Effector memory CD4-positive, alpha-beta T cell (primary cell): ENCODE measurements around the gene PBXIP1.
A peak's percentile ranks its signal among the peaks of the same experiment; 100 is the strongest.
"Not testable (repeated sequence)": the region's sequence is repeated elsewhere in the genome, so short reads cannot be mapped to it uniquely, and the experiment has no call there.

Experiments
- DNase-seq, 3 donors: peaks; one replicate each; pipeline ENCODE4 v3.0.0-alpha.2; 2020
- H3K27ac ChIP-seq: 2 replicates; pipeline ENCODE4 v1.7.0; 2013; ENCODE audit warnings: mild to moderate bottlenecking, low read length, moderate library complexity; ENCODE audit not compliant: insufficient read depth, poor library complexity, severe bottlenecking
- H3K27me3 ChIP-seq: replicated peaks from 2 replicates; pipeline ENCODE4 v1.7.0; 2013; ENCODE audit warnings: mild to moderate bottlenecking, low read length; ENCODE audit not compliant: insufficient read depth, control insufficient read depth, poor library complexity, severe bottlenecking
- H3K36me3 ChIP-seq: 2 replicates; pipeline ENCODE4 v1.7.0; 2013; ENCODE audit warnings: mild to moderate bottlenecking, low read length, moderate library complexity; ENCODE audit not compliant: control insufficient read depth, insufficient read depth
- H3K4me1 ChIP-seq: 2 replicates; pipeline ENCODE4 v1.7.0; 2013; ENCODE audit warnings: low read length, mild to moderate bottlenecking; ENCODE audit not compliant: control insufficient read depth, insufficient read depth, poor library complexity, severe bottlenecking
- H3K4me3 ChIP-seq: 2 replicates; pipeline ENCODE4 v1.7.0; 2013; ENCODE audit warnings: low read length, low read depth, mild to moderate bottlenecking; ENCODE audit not compliant: insufficient read depth, poor library complexity, severe bottlenecking
- H3K9me3 ChIP-seq: 2 replicates; pipeline ENCODE4 v1.7.0; 2013; ENCODE audit warnings: mild to moderate bottlenecking, low read length, moderate library complexity; ENCODE audit not compliant: control insufficient read depth

The PBXIP1 gene

DNA sequence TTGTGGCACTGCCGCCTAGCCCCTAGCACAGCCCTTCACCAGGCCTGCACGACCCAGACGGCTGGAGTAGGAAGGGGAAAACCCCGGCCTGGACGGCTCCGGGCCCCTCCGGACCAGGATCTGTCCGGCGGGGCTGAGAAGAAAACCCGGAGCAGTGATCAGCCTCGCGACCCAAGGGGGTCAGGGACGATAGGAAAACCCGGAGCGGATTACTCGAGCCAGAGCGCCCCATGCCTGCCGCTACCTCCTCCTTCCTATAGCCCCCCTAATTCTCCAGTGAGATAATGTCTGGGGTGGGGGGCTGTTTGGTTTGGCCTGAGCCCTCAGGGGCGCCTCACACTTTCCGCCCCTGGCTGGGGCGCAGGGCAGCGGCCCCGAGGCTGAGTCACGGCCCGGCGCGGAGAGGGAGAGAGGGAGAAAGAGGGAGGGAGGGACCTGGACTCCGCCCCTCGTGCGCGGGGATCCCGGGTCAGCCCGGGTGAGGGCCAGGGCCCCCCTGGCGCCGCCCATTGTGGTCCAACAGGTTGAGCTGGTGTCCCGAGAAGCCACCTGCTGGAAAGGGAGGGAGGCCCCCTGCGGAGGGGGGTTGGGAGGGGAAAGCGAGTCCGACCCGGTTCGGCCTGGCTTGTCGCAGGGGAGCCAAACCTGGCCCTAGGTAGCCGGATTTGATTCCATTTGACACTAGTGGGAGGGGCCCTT is 45.0 kb upstream of the PBXIP1 start:
- peak overlapping the region; percentile 87 for H3K4me3 ChIP-seq
- no peaks in the 10 kb centered on the region for H3K36me3 ChIP-seq
- no peaks in the 10 kb centered on the region for H3K9me3 ChIP-seq
- H3K27ac ChIP-seq = peak overlapping the region; percentile 98
- peaks cover 43% of the 10 kb centered on the region for H3K4me1 ChIP-seq
- peak; percentile 81 to 82 (median 81) for DNase-seq
- no peaks in the 10 kb centered on the region for H3K27me3 ChIP-seq

DNA sequence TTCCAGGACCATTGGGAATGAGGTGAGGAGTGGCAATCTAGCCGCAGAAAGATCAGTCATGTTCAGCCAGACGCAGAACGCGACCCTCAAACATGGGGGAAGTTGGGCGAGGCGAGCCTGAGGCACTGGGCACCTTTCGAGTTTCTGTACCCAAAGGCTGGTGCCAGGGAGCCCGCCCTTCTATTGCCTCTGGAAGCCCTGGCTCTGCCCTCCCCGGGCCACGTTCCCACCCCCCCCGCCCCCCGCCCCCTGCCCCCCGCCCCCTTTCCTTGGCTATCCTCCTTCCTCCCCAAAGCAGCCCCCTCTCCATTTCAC is 44.5 kb upstream of the PBXIP1 start:
- no peaks in the 10 kb centered on the region for H3K36me3 ChIP-seq
- H3K27ac ChIP-seq = peak overlapping the region; percentile 98
- no peaks in the 10 kb centered on the region for H3K9me3 ChIP-seq
- H3K27me3 ChIP-seq = no peaks in the 10 kb centered on the region
- H3K4me3 ChIP-seq = peak overlapping the region; percentile 87
- DNase-seq = no peak
- H3K4me1 ChIP-seq = peaks cover 38% of the 10 kb centered on the region

- Histone ChIP-seq H3K4me3 (peak overlapping the region; percentile 53), H3K27ac (peak overlapping the region; percentile 98), H3K27me3 (no peaks in the 10 kb centered on the region), H3K36me3 (no peaks in the 10 kb centered on the region), H3K9me3 (no peaks in the 10 kb centered on the region), H3K4me1 (peaks cover 32% of the 10 kb centered on the region)
- peak; percentile 40 to 42 (median 42) for DNase-seq
These were observed 43.9 kb upstream of the PBXIP1 start for GRCh38 chr1:154999571-155000410.

GRCh38 chr1:154998818-154999570 is 43.1 kb upstream of the PBXIP1 start:
- no peaks in the 10 kb centered on the region for H3K36me3 ChIP-seq
- no peaks in the 10 kb centered on the region for H3K9me3 ChIP-seq
- H3K27me3 ChIP-seq = no peaks in the 10 kb centered on the region
- H3K4me1 ChIP-seq = peaks cover 24% of the 10 kb centered on the region
- peak overlapping the region; percentile 53 for H3K4me3 ChIP-seq
- H3K27ac ChIP-seq = peak overlapping the region; percentile 98
- peak; percentile 41 to 47 (median 44) for DNase-seq

DNA sequence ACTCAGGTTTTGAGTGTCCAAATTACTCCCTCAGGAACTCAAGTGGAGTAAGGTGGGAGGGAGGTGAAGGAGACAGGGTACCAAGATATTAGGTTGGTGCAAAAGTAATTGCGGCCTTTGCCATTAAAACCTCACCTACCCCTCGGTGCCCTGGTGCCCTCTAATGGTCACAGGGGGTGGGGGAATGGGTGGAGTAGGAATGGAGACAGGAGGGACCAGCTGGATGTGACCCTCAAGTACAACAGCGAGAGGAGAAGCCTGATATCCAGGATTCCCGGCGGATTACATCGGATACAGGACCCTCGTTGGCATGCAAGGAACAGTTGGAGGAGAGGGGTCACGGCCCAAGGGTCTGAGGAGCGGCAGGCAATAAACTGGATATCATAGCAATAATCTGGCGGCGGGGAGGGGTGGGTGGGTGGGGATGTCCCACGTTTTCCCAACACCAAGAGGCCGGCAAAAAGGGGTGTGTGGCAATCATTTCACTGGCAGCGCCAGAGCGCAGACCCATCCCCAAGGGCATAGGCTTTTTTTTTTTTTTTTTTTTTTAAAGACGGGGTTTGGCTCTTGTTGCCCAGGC is 42.4 kb upstream of the PBXIP1 start:
- no peaks in the 10 kb centered on the region for H3K36me3 ChIP-seq
- H3K27me3 ChIP-seq = no peaks in the 10 kb centered on the region
- H3K4me3 ChIP-seq = no peak overlapping the region
- no peak for DNase-seq
- no peaks in the 10 kb centered on the region for H3K9me3 ChIP-seq
- H3K4me1 ChIP-seq = peaks cover 18% of the 10 kb centered on the region
- no peak overlapping the region for H3K27ac ChIP-seq

- H3K4me3 ChIP-seq = no peak overlapping the region
- no peak overlapping the region for H3K27ac ChIP-seq
- H3K36me3 ChIP-seq = peaks cover 4% of the 10 kb centered on the region
- DNase-seq = no peak
- no peaks in the 10 kb centered on the region for H3K9me3 ChIP-seq
- peaks cover 20% of the 10 kb centered on the region for H3K4me1 ChIP-seq
- no peaks in the 10 kb centered on the region for H3K27me3 ChIP-seq
These were observed 41.2 kb upstream of the PBXIP1 start for GRCh38 chr1:154996966-154997701.

GRCh38 chr1:154995301-154995983 is 39.5 kb upstream of the PBXIP1 start:
- not testable (repeated sequence) for DNase-seq, H3K36me3 ChIP-seq, H3K4me3 ChIP-seq, H3K27me3 ChIP-seq, H3K27ac ChIP-seq, H3K9me3 ChIP-seq
- peaks cover 10% of the 10 kb centered on the region for H3K4me1 ChIP-seq

DNA sequence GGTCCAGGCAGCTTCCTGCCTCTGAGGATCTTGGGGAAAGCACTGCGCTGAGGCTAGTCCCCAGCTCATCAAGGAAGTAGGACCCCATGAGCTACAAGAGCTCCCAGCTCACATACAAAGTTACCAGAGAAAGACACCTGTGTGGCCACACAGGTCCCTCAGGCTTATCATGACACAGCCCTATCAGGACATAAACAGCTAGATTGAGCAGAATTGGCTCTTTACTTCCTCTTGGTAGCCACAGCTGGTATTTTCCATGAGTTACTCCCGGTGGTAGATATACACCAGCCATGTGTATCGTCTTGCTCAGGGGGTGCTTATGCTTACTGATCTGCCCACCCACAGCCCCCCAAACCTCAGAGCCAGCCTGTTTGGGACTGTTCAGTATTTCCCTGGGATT is 38.7 kb upstream of the PBXIP1 start:
- Histone ChIP-seq H3K4me3 (no peak overlapping the region), H3K27me3 (no peaks in the 10 kb centered on the region), H3K36me3 (peaks cover 16% of the 10 kb centered on the region), H3K27ac (no peak overlapping the region), H3K4me1 (peaks cover 10% of the 10 kb centered on the region), H3K9me3 (no peaks in the 10 kb centered on the region)
- no peak for DNase-seq

DNA sequence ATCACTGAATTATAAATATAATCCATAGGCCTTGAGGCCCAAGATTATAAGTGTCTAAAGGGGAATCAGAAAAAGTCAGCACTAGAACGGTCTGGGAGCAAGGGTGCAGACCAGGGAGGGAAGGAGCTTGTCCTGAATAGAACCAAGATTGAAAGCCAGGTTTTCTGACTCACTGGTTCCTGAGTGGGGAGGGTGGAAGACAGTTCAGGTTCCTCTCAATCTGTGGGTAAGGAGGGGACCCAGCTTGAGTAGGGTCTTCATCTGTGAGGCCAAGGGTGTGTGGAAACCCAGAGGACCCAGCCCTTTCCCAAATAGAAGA is 38.3 kb upstream of the PBXIP1 start:
- H3K27me3 ChIP-seq = no peaks in the 10 kb centered on the region
- H3K9me3 ChIP-seq = no peaks in the 10 kb centered on the region
- DNase-seq = no peak
- peaks cover 19% of the 10 kb centered on the region for H3K36me3 ChIP-seq
- H3K27ac ChIP-seq = no peak overlapping the region
- H3K4me3 ChIP-seq = no peak overlapping the region
- H3K4me1 ChIP-seq = peaks cover 9% of the 10 kb centered on the region
